Psoas muscle (tissue), 8 donors: ENCODE results near the gene ZNF140. TPM values are rescaled to one million over a fixed set of nuclear protein-coding genes. Genes with fewer than 3 reads are reported as not detected.

Source experiments
- ATAC-seq, 4 donors: fragments of 200-7000 bp; cut with Tn5 transposase; one replicate each; pipeline ENCODE4 v1.9.1; 2020; ENCODE audit warnings: moderate library complexity in 3 of 4, mild to moderate bottlenecking in 2 of 4
- DNase-seq, 2 donors: peaks; one replicate each; pipeline ENCODE4 v3.0.0-alpha.2; 2020
- H3K27ac ChIP-seq: fragments of 200-600 bp; one replicate; pipeline ENCODE4 v1.8.0; 2022
- H3K27me3 ChIP-seq, 3 donors: fragments of 200-600 bp in 1 of 3; one replicate each; pipeline versions ENCODE4 v1.6.1 to v1.8.0; 2013 to 2022; ENCODE audit warnings: low read length in 2 of 3, mild to moderate bottlenecking in 2 of 3, moderate library complexity in 1 of 3; ENCODE audit not compliant: insufficient read depth in 3 of 3
- H3K36me3 ChIP-seq, 2 donors: fragments of 200-600 bp in 1 of 2; one replicate each; pipeline versions ENCODE4 v1.6.1 to v1.8.0; 2013 to 2022; ENCODE audit warnings: low read depth in 1 of 2, mild to moderate bottlenecking in 1 of 2, moderate library complexity in 1 of 2; ENCODE audit not compliant: insufficient read depth in 1 of 2
- H3K4me1 ChIP-seq: fragments of 200-600 bp; one replicate; pipeline ENCODE4 v1.8.0; 2022
- H3K4me3 ChIP-seq: fragments of 200-600 bp; one replicate; pipeline ENCODE4 v1.8.0; 2022; ENCODE audit warnings: mild to moderate bottlenecking
- H3K9me3 ChIP-seq: fragments of 200-600 bp; one replicate; pipeline ENCODE4 v1.8.0; 2022
- CTCF ChIP-seq: fragments of 200-600 bp; IDR thresholded peaks from one replicate; pipeline ENCODE4 v1.8.0; 2022; ENCODE audit warnings: antibody characterized with exemption
- WGBS, 3 donors: extraction: QIAGEN DNeasy Blood & Tissue Kit; methylation state at CpG; one replicate each; pipeline versions ENCODE4 v1.1.6 to v1.1.7; 2013; 5-methylcytosine and 5-hydroxymethylcytosine counted together
- intact Hi-C, 2 donors: fragments of 100-400 bp; cut with DNase I; formaldehyde crosslinking; loops; one replicate each; pipeline versions ENCODE4 v1.11.0 to v1.14.2; 2022
- polyA plus RNA-seq, 3 donors: library from polyadenylated mRNA; stranded (reverse); fragments of 200-250 nt; gene quantifications; one replicate each; pipeline ENCODE4 v1.2.3, GENCODE V29; 2013
- total RNA-seq, 4 donors: library from RNA; stranded (reverse); fragmentation: NEBNext Ultra II Directional in 2 of 4; extraction: Animal tissue kit (Norgen Biotek cat#: 25700) in 2 of 4; gene quantifications; one replicate each; pipeline versions ENCODE4 v1.2.1 to v1.2.4, GENCODE V29; 2021 to 2023
- donor health status: healthy with polysubstance abuse.
- donor health status: DM: no; HTN: no; CAD: no; lungs with moderate emphysema.
- donor health status: Bipolar disorder and iron deficiency.
- donor health status: healthy.
- donor health status: DM: yes; HTN: yes; CAD: no.
- donor health status: DM: no; HTN: no; CAD: no.
- donor health status: DM: no; HTN: no; CAD: no.
- donor health status: DM: yes; HTN: yes; CAD: no.

ZNF140 gene
- total and polyA plus RNA-seq, 7 donors: 3.9 to 25.7 (median 7.1) TPM

- no peak overlapping the region for H3K4me3 ChIP-seq
- TF ChIP-seq CTCF: no peak
- H3K36me3 ChIP-seq: peaks cover 19 to 48% of the 10 kb centered on the region in 2 donors
- WGBS, 3 donors: 97 to 99% (median 98%) methylated on average over 5 of the region's 5 CpGs
- no peaks in the 10 kb centered on the region for H3K4me1 ChIP-seq
- H3K27me3 ChIP-seq: no peaks in the 10 kb centered on the region
- DNase-seq (no peak), ATAC-seq (no peak)
- intact Hi-C loops: no loop called here
- H3K27ac ChIP-seq: no peak overlapping the region
- H3K9me3 ChIP-seq: peaks cover 100% of the 10 kb centered on the region
Observed at GRCh38 chr12:133057446-133057845, 23.3 kb upstream of the ZNF140 start.

- no peak for DNase-seq
- H3K4me3 ChIP-seq: no peak overlapping the region
- intact Hi-C loops: no loop called here
- 95 to 99% (median 96%) methylated on average over 8 of the region's 8 CpGs for WGBS, 3 donors
- H3K9me3 ChIP-seq: peaks cover 100% of the 10 kb centered on the region
- no peak overlapping the region for H3K27ac ChIP-seq
- ATAC-seq: no peak
- no peak for TF ChIP-seq CTCF
- no peaks in the 10 kb centered on the region for H3K27me3 ChIP-seq
- H3K36me3 ChIP-seq: peaks cover 15 to 41% of the 10 kb centered on the region in 2 donors
- H3K4me1 ChIP-seq: no peaks in the 10 kb centered on the region
Observed at GRCh38 chr12:133058203-133059113, 22.3 kb upstream of the ZNF140 start.

- H3K36me3 ChIP-seq: peaks cover 9 to 10% of the 10 kb centered on the region in 2 donors
- no peak overlapping the region for H3K27ac ChIP-seq
- H3K9me3 ChIP-seq: peaks cover 97% of the 10 kb centered on the region
- no peaks in the 10 kb centered on the region for H3K27me3 ChIP-seq
- WGBS, 3 donors: 96 to 97% (median 97%) methylated on average over 1 of the region's 1 CpG
- H3K4me1 ChIP-seq: no peaks in the 10 kb centered on the region
- ATAC-seq: no peak
- TF ChIP-seq CTCF: no peak
- no peak overlapping the region for H3K4me3 ChIP-seq
- intact Hi-C loops: no loop called here
- DNase-seq: no peak
Observed at GRCh38 chr12:133061954-133062353, 18.8 kb upstream of the ZNF140 start.

GRCh38 chr12:133063556-133063955, 17.2 kb upstream of the ZNF140 start:
- intact Hi-C loops: no loop called here
- Histone ChIP-seq H3K9me3 (peaks cover 97% of the 10 kb centered on the region), H3K36me3 (peaks cover 4 to 6% of the 10 kb centered on the region in 2 donors), H3K27me3 (no peaks in the 10 kb centered on the region), H3K4me3 (no peak overlapping the region), H3K27ac (no peak overlapping the region), H3K4me1 (no peaks in the 10 kb centered on the region)
- DNase-seq: no peak
- no peak for ATAC-seq
- 96 to 100% (median 100%) methylated on average over 1 of the region's 1 CpG for WGBS, 3 donors
- no peak for TF ChIP-seq CTCF
